Neuronal stem cell (in vitro differentiated cells): Measurements from ENCODE around the gene RABGEF1.
"Not testable (repeated sequence)": the region's sequence is repeated elsewhere in the genome, so short reads cannot be mapped to it uniquely, and the experiment has no call there.

Experiments used
- DNase-seq: peaks from one replicate; pipeline ENCODE4 v3.0.0-alpha.2; 2013; ENCODE audit warnings: low spot score
- H2AFZ ChIP-seq: one replicate; pipeline ENCODE4 v1.6.1; 2013; ENCODE audit warnings: mild to moderate bottlenecking, low read length, inconsistent platforms
- H2AK5ac ChIP-seq: 2 replicates; pipeline ENCODE4 v1.6.1; 2013; ENCODE audit warnings: low read depth, mild to moderate bottlenecking, inconsistent platforms, low read length, moderate library complexity, mixed read lengths
- H2BK120ac ChIP-seq: 2 replicates; pipeline ENCODE4 v1.6.1; 2013; ENCODE audit warnings: low read depth, mild to moderate bottlenecking, inconsistent platforms, low read length, moderate library complexity, mixed read lengths
- H2BK12ac ChIP-seq: one replicate; pipeline ENCODE4 v1.6.1; 2013; ENCODE audit warnings: low read length, inconsistent platforms
- H2BK15ac ChIP-seq: 2 replicates; pipeline ENCODE4 v1.6.1; 2013; ENCODE audit warnings: mild to moderate bottlenecking, low read length, inconsistent platforms, mixed read lengths
- H2BK5ac ChIP-seq: one replicate; pipeline ENCODE4 v1.6.1; 2013; ENCODE audit warnings: inconsistent platforms, mild to moderate bottlenecking, low read length, moderate library complexity
- H3K14ac ChIP-seq: one replicate; pipeline ENCODE4 v1.6.1; 2013; ENCODE audit warnings: low read length, inconsistent platforms
- H3K18ac ChIP-seq: 2 replicates; pipeline ENCODE4 v1.6.1; 2013; ENCODE audit warnings: low read length, inconsistent platforms
- H3K23ac ChIP-seq: 2 replicates; pipeline ENCODE4 v1.6.1; 2013; ENCODE audit warnings: low read depth, mild to moderate bottlenecking, mixed read lengths, low read length, inconsistent platforms; ENCODE audit not compliant: poor library complexity
- H3K27ac ChIP-seq: replicated peaks from 3 replicates; pipeline ENCODE4 v1.5.1; 2013; ENCODE audit warnings: low read length, inconsistent platforms
- H3K27me3 ChIP-seq, 3 experiments: 2 replicates each; pipeline ENCODE4 v1.6.1; 2013; ENCODE audit warnings: low read length in 3 of 3, mild to moderate bottlenecking in 2 of 3, inconsistent platforms in 1 of 3, low read depth in 1 of 3, mixed read lengths in 1 of 3, moderate library complexity in 1 of 3; ENCODE audit not compliant: control insufficient read depth in 3 of 3, insufficient read depth in 3 of 3
- H3K36me3 ChIP-seq, 2 donors: replicated peaks in 1 of 2; 2 replicates each; pipeline ENCODE4 v1.6.1; 2013; ENCODE audit warnings: low read length in 2 of 2; ENCODE audit not compliant: control insufficient read depth in 2 of 2, insufficient read depth in 2 of 2
- H3K4ac ChIP-seq: 2 replicates; pipeline ENCODE4 v1.6.1; 2013; ENCODE audit warnings: inconsistent platforms, mild to moderate bottlenecking, low read length, moderate library complexity
- H3K4me1 ChIP-seq, 2 donors: 1 replicate in 1 of 2; 2 replicates in 1 of 2; pipeline ENCODE4 v1.6.1; 2013; ENCODE audit warnings: low read length in 2 of 2, low read depth in 1 of 2; ENCODE audit not compliant: control insufficient read depth in 2 of 2, insufficient read depth in 1 of 2
- H3K4me2 ChIP-seq: one replicate; pipeline ENCODE4 v1.6.1; 2013; ENCODE audit warnings: mild to moderate bottlenecking, low read length, inconsistent platforms; ENCODE audit not compliant: insufficient read depth, poor library complexity, severe bottlenecking
- H3K4me3 ChIP-seq, 2 donors: 2 replicates each; pipeline ENCODE4 v1.5.1; 2013; ENCODE audit warnings: low read length in 2 of 2, mild to moderate bottlenecking in 2 of 2, inconsistent platforms in 1 of 2, moderate library complexity in 1 of 2
- H3K79me1 ChIP-seq: one replicate; pipeline ENCODE4 v1.6.1; 2013; ENCODE audit warnings: low read depth, mild to moderate bottlenecking, inconsistent platforms, low read length, moderate library complexity
- H3K9ac ChIP-seq: one replicate; pipeline ENCODE4 v1.6.1; 2013; ENCODE audit warnings: mild to moderate bottlenecking, low read depth, low read length, inconsistent platforms; ENCODE audit not compliant: poor library complexity
- H3K9me3 ChIP-seq, 2 donors: replicated peaks in 1 of 2; 2 replicates each; pipeline versions ENCODE3 to v1.6.1; 2013; ENCODE audit warnings: low read length in 2 of 2, mild to moderate bottlenecking in 2 of 2, inconsistent platforms in 1 of 2, low read depth in 1 of 2, mixed read lengths in 1 of 2, moderate library complexity in 1 of 2; ENCODE audit not compliant: control insufficient read depth in 2 of 2, insufficient read depth in 1 of 2
- H4K8ac ChIP-seq: one replicate; pipeline ENCODE4 v1.6.1; 2013; ENCODE audit warnings: low read depth, mild to moderate bottlenecking, inconsistent platforms, low read length, moderate library complexity
- H4K91ac ChIP-seq: one replicate; pipeline ENCODE4 v1.6.1; 2013; ENCODE audit warnings: low read length, low read depth, mild to moderate bottlenecking, inconsistent platforms; ENCODE audit not compliant: poor library complexity
- WGBS, 2 donors: extraction: QIAGEN DNeasy Blood & Tissue Kit; methylation state at CpG; one replicate each; pipeline ENCODE4 v1.1.7; 2013; ENCODE audit warnings: missing lambda C conversion rate in 2 of 2, mixed read lengths in 1 of 2; ENCODE audit not compliant: insufficient read length in 2 of 2, insufficient replicate concordance in 1 of 2; ENCODE audit errors: extremely low coverage in 2 of 2; 5-methylcytosine and 5-hydroxymethylcytosine counted together

Gene RABGEF1

GRCh38 chr7:66776383-66776782 is 35.9 kb downstream of the RABGEF1 start:
- not testable (repeated sequence) for H3K14ac ChIP-seq, H3K9me3 ChIP-seq, H4K91ac ChIP-seq, H3K4me2 ChIP-seq, H2BK15ac ChIP-seq, H2BK12ac ChIP-seq, H3K27me3 ChIP-seq, H3K23ac ChIP-seq, H3K9ac ChIP-seq, H3K79me1 ChIP-seq, H3K27ac ChIP-seq, H3K4ac ChIP-seq, H2AK5ac ChIP-seq, H3K18ac ChIP-seq, H2BK5ac ChIP-seq, H2BK120ac ChIP-seq, H4K8ac ChIP-seq, H2AFZ ChIP-seq, DNase-seq, H3K4me1 ChIP-seq, H3K4me3 ChIP-seq
- no CpG with 5 or more reads among the region's 5 CpGs for WGBS, 2 donors
- H3K36me3 ChIP-seq: peaks cover 5 to 86% of the 10 kb centered on the region in 2 donors

DNA sequence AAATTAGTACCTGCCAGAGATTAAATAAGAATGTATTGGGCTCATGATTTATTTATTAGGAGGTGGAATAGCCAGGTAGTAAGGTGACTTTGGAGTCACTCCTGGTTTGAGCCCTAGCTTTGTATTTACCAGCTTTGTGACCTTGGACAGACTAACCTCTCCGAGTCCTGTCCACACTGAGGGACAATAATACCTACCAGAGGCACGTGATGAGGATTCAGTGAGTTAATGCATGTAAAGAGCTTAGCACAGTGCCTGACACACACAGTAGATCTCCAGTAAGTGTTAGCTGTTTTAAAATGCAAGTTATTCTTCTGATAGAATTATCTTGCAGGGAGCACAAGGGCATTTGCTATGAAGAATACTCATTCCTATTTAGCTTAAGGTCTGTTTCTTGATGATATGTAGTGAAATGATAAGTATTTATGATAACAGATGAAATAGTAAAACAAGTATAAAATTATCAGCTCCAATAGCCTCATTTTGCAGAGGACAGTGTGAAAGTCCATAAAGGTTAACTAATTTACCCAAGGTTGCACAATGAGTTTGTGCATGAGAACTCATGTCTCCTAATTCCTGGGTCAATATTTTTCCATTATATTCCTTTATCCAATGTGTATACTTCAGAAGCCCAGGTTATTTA is 36.4 kb downstream of the RABGEF1 start:
- Histone ChIP-seq H3K36me3 (peaks cover 5 to 91% of the 10 kb centered on the region in 2 donors), H2BK120ac (no peak overlapping the region)

GRCh38 chr7:66778201-66778600 is 37.7 kb downstream of the RABGEF1 start:
- peaks cover 0 to 3% of the 10 kb centered on the region in 2 donors for H3K4me1 ChIP-seq
- no peak overlapping the region for H3K9ac ChIP-seq
- H4K91ac ChIP-seq: no peak overlapping the region
- no peak overlapping the region for H4K8ac ChIP-seq
- H2BK12ac ChIP-seq: no peak overlapping the region
- no peak overlapping the region for H2AFZ ChIP-seq
- peaks cover 3% of the 10 kb centered on the region for H3K79me1 ChIP-seq
- WGBS, 2 donors: no CpG with 5 or more reads among the region's 4 CpGs
- H2BK120ac ChIP-seq: no peak overlapping the region
- no peak overlapping the region for H2BK15ac ChIP-seq
- no peaks in the 10 kb centered on the region for H3K9me3 ChIP-seq
- no peak overlapping the region for H3K14ac ChIP-seq
- peaks cover 7 to 98% of the 10 kb centered on the region in 2 donors for H3K36me3 ChIP-seq
- no peak overlapping the region for H2AK5ac ChIP-seq
- no peak overlapping the region for H3K23ac ChIP-seq
- no peak for DNase-seq
- no peak overlapping the region for H3K4ac ChIP-seq
- no peaks in the 10 kb centered on the region for H3K27me3 ChIP-seq
- no peak overlapping the region for H3K18ac ChIP-seq
- H3K4me2 ChIP-seq: no peak overlapping the region
- H3K27ac ChIP-seq: no peak overlapping the region
- H2BK5ac ChIP-seq: no peak overlapping the region
- H3K4me3 ChIP-seq: no peak overlapping the region

More for the DNA sequence above, 36.4 kb downstream of the RABGEF1 start:
- Histone ChIP-seq H4K91ac (no peak overlapping the region), H3K79me1 (no peaks in the 10 kb centered on the region), H4K8ac (no peak overlapping the region), H3K23ac (no peak overlapping the region), H2BK12ac (no peak overlapping the region), H3K14ac (no peak overlapping the region), H3K18ac (no peak overlapping the region), H3K9ac (no peak overlapping the region), H2BK15ac (no peak overlapping the region), H3K27me3 (no peaks in the 10 kb centered on the region), H3K27ac (no peak overlapping the region), H2AK5ac (no peak overlapping the region), H2AFZ (no peak overlapping the region), H3K4ac (no peak overlapping the region), H3K4me1 (peaks cover 0 to 3% of the 10 kb centered on the region in 2 donors), H2BK5ac (no peak overlapping the region), H3K9me3 (no peaks in the 10 kb centered on the region), H3K4me2 (no peak overlapping the region), H3K4me3 (no peak overlapping the region)
- DNase-seq: no peak
- WGBS, 2 donors: no CpG with 5 or more reads among the region's 2 CpGs

- peaks cover 0 to 3% of the 10 kb centered on the region in 2 donors for H3K4me1 ChIP-seq
- no peak overlapping the region for H2BK5ac ChIP-seq
- H3K4me2 ChIP-seq: no peak overlapping the region
- H3K4me3 ChIP-seq: no peak overlapping the region
- H2BK120ac ChIP-seq: no peak overlapping the region
- no peak for DNase-seq
- peaks cover 7 to 93% of the 10 kb centered on the region in 2 donors for H3K36me3 ChIP-seq
- no peak overlapping the region for H2BK15ac ChIP-seq
- H4K91ac ChIP-seq: no peak overlapping the region
- no peak overlapping the region for H3K4ac ChIP-seq
- peaks cover 3% of the 10 kb centered on the region for H3K79me1 ChIP-seq
- H2BK12ac ChIP-seq: no peak overlapping the region
- WGBS, 2 donors: no CpG with 5 or more reads among the region's 5 CpGs
- no peak overlapping the region for H3K23ac ChIP-seq
- no peak overlapping the region for H2AFZ ChIP-seq
- H4K8ac ChIP-seq: no peak overlapping the region
- H2AK5ac ChIP-seq: no peak overlapping the region
- H3K18ac ChIP-seq: no peak overlapping the region
- H3K9me3 ChIP-seq: no peaks in the 10 kb centered on the region
- no peak overlapping the region for H3K9ac ChIP-seq
- no peaks in the 10 kb centered on the region for H3K27me3 ChIP-seq
- H3K27ac ChIP-seq: no peak overlapping the region
- no peak overlapping the region for H3K14ac ChIP-seq
Observed at GRCh38 chr7:66779669-66780409, 39.3 kb downstream of the RABGEF1 start.
